ENCODE data around the gene REELD1.

The REELD1 gene

DNA sequence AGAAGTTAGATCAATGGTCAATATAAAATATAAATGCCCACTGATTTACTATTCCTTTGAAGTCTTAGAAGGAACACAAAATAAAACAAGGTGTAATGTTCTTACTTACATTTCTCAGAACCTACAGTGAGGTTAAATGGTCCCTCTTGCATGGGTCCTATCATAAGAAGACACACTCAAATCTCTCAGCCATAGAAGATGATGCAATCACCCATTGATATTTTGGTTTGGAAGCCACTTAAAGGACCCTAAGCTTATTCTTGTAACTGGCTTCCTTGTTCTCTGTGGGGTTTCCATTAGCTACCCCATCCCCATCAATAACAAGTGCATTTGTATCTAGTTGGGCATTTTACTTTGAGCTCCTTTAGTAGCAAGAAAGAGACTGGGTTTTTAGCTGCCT lies 15.1 kb downstream of the REELD1 start:
- no peak for DNase-seq
- Mint-ChIP-seq H3K4me3 (no peak overlapping the region), H3K4me1 (no peaks in the 10 kb centered on the region), H3K27ac (no peak overlapping the region), H3K27me3 (ENCODE audit: low read depth, poor library complexity) (peaks cover 9% of the 10 kb centered on the region), H3K9me3 (peaks cover 9% of the 10 kb centered on the region), H3K36me3 (ENCODE audit: low read depth) (no peaks in the 10 kb centered on the region)
- TF ChIP-seq, protein P1, sequence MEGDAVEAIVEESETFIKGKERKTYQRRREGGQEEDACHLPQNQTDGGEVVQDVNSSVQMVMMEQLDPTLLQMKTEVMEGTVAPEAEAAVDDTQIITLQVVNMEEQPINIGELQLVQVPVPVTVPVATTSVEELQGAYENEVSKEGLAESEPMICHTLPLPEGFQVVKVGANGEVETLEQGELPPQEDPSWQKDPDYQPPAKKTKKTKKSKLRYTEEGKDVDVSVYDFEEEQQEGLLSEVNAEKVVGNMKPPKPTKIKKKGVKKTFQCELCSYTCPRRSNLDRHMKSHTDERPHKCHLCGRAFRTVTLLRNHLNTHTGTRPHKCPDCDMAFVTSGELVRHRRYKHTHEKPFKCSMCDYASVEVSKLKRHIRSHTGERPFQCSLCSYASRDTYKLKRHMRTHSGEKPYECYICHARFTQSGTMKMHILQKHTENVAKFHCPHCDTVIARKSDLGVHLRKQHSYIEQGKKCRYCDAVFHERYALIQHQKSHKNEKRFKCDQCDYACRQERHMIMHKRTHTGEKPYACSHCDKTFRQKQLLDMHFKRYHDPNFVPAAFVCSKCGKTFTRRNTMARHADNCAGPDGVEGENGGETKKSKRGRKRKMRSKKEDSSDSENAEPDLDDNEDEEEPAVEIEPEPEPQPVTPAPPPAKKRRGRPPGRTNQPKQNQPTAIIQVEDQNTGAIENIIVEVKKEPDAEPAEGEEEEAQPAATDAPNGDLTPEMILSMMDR (IDR thresholded peaks at IDR 0.05): no peak

- Mint-ChIP-seq H3K27ac (no peak overlapping the region), H3K9me3 (peaks cover 9% of the 10 kb centered on the region), H3K4me1 (no peaks in the 10 kb centered on the region), H3K27me3 (ENCODE audit: low read depth, poor library complexity) (peaks cover 9% of the 10 kb centered on the region), H3K36me3 (ENCODE audit: low read depth) (no peaks in the 10 kb centered on the region), H3K4me3 (no peak overlapping the region)
- no peak for DNase-seq
- TF ChIP-seq, protein P1 (IDR thresholded peaks at IDR 0.05): no peak
Observed at GRCh38 chr4:146232131-146232722, 17.9 kb downstream of the REELD1 start.

- no peaks in the 10 kb centered on the region for H3K4me1 Mint-ChIP-seq
- H3K9me3 Mint-ChIP-seq: peaks cover 9% of the 10 kb centered on the region
- H3K27ac Mint-ChIP-seq: no peak overlapping the region
- TF ChIP-seq, protein P1 (IDR thresholded peaks at IDR 0.05): no peak
- DNase-seq: no peak
- H3K36me3 Mint-ChIP-seq (ENCODE audit: low read depth): no peaks in the 10 kb centered on the region
- no peak overlapping the region for H3K4me3 Mint-ChIP-seq
- peaks cover 9% of the 10 kb centered on the region for H3K27me3 Mint-ChIP-seq (ENCODE audit: low read depth, poor library complexity)
Observed at GRCh38 chr4:146235654-146236177, 21.4 kb downstream of the REELD1 start.

DNA sequence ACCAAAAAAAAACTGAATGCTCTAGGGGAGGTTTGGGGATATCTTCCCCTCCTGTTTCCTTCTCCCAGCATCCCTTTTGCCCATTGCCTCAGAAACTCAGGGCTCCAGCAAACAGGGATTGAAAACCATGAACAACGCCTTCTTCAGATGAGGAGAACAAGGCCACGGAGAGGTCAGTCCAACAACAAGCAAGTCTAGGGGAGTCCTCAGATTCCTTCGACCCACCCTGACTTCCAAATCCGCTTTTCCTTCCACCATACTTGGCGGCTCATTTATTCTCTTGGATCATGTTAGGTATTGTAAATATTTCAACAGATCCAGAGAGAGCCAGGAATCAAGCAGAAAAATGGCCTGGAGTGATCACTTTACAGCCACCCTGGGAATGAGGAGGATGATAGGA lies 21.9 kb downstream of the REELD1 start:
- peaks cover 9% of the 10 kb centered on the region for H3K9me3 Mint-ChIP-seq
- no peak for DNase-seq
- peaks cover 3% of the 10 kb centered on the region for H3K4me1 Mint-ChIP-seq
- peaks cover 9% of the 10 kb centered on the region for H3K27me3 Mint-ChIP-seq (ENCODE audit: low read depth, poor library complexity)
- H3K4me3 Mint-ChIP-seq: no peak overlapping the region
- TF ChIP-seq, protein P1 (IDR thresholded peaks at IDR 0.05): no peak
- H3K36me3 Mint-ChIP-seq (ENCODE audit: low read depth): no peaks in the 10 kb centered on the region
- H3K27ac Mint-ChIP-seq: no peak overlapping the region

DNA sequence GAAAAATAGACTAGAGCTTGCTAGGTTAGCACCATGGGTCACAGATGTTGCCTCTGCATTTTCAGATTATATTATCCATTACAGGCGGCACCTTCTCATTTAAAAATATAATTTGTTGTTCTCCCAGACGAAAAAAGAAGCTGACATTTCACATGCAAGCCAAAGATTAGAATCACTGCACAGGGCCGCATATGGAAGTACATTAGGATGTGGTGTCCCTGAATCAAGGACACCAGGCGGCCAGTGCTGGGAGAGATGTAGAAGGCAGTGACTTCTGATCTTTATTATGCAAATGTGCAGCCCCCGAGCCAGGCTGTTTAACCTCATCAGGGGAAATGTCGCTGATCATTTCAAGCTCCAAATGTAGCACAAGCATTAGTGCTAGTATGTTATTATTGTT lies 22.8 kb downstream of the REELD1 start:
- no peak for DNase-seq
- Mint-ChIP-seq H3K9me3 (peaks cover 6% of the 10 kb centered on the region), H3K27me3 (ENCODE audit: low read depth, poor library complexity) (peaks cover 9% of the 10 kb centered on the region), H3K4me3 (no peak overlapping the region), H3K27ac (no peak overlapping the region), H3K4me1 (peaks cover 12% of the 10 kb centered on the region), H3K36me3 (ENCODE audit: low read depth) (no peaks in the 10 kb centered on the region)
- TF ChIP-seq, protein P1 (IDR thresholded peaks at IDR 0.05): no peak

DNA sequence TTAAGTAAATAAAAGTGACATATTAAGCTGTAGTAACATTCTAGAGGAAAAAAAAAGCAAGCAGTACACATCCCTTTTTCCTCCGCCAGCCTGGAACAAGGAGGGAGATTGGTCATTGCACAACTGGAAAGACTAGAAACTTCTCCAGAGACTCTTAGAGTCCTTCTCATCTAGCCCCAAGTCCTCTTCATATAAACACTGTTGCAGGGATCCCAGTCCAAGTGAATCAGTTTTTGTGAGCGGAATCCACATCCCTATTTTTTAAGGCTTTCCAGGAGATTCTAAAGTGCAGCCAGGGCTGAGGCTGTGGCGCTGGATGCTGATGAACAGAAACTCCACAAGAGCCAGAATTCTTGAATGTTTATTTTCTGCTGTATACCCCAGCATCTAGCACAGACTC lies 23.8 kb downstream of the REELD1 start:
- Mint-ChIP-seq H3K9me3 (peaks cover 6% of the 10 kb centered on the region), H3K4me3 (no peak overlapping the region), H3K4me1 (peaks cover 16% of the 10 kb centered on the region), H3K36me3 (ENCODE audit: low read depth) (no peaks in the 10 kb centered on the region), H3K27me3 (ENCODE audit: low read depth, poor library complexity) (peaks cover 9% of the 10 kb centered on the region), H3K27ac (no peak overlapping the region)
- TF ChIP-seq, protein P1 (IDR thresholded peaks at IDR 0.05): no peak
- no peak for DNase-seq
